CD4-positive, alpha-beta T cell treated with Interleukin-6 for 4 hours (primary cell): ENCODE results near the gene DPEP2.
"Not testable (repeated sequence)": the region's sequence is repeated elsewhere in the genome, so short reads cannot be mapped to it uniquely, and the experiment has no call there.

Experiments
- DNase-seq: peaks from one replicate; pipeline ENCODE4 v3.0.0-alpha.2; 2020; ENCODE audit warnings: mixed read lengths

The DPEP2 gene

GRCh38 chr16:67998779-67999688, at the start of gene DPEP2:
TSS of gene DPEP2 (minus strand) at chr16:67999484. CDS start at chr16:67993212, 6,272 bp downstream.
- peak; percentile 71 for DNase-seq

GRCh38 chr16:68047987-68048386, 48.7 kb upstream of the DPEP2 start:
- DNase-seq = no peak

GRCh38 chr16:68046106-68046505, 46.8 kb upstream of the DPEP2 start:
- no peak for DNase-seq

- no peak for DNase-seq
Observed at GRCh38 chr16:68041783-68042182, 42.5 kb upstream of the DPEP2 start.

GRCh38 chr16:68040506-68041288, 41.4 kb upstream of the DPEP2 start:
- peak; percentile 94 for DNase-seq

GRCh38 chr16:68037841-68038597, 38.7 kb upstream of the DPEP2 start:
- no peak for DNase-seq

- DNase-seq = no peak
Observed at GRCh38 chr16:68035227-68035626, 35.9 kb upstream of the DPEP2 start.

- no peak for DNase-seq
Observed at GRCh38 chr16:68033101-68033500, 33.8 kb upstream of the DPEP2 start.

DNA sequence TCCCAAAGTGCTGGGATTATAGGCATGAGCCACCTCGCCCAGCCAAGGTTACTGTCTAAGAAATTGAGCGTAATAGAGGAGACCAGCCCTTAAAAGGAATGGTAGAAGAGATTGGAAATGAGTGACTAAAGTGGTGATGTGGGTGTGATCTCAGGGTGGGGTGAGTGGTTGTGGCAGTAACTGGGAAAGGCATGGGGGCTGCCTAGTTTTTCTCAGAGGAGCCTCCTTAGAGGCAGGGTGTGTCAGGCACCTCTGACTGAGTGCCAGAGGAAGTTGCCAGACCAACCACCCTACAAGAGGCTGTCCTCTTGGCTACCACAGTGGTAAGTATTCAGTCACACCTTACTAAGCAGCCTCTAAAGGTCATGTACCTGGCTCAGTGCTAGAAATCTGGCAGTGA, 32.7 kb upstream of the DPEP2 start:
- no peak for DNase-seq

DNA sequence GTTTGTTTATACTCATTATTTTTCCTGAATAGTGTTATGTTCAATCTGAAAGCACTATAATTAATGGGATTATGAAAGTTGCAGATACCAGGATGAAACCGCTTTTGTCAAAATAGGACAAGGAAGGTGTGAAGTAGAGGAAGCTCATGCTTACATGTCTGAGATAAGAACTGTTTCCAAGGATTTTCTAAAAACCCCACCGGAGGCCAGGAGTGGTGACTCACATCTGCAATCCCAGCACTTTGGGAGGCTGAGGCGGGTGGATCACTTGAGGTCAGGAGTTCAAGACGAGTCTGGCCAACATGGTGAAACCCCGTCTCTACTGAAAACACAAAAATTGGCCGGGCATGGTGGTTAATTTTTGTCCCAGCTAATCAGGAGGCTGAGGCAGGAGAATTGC, 30.8 kb upstream of the DPEP2 start:
- not testable (repeated sequence) for DNase-seq

DNA sequence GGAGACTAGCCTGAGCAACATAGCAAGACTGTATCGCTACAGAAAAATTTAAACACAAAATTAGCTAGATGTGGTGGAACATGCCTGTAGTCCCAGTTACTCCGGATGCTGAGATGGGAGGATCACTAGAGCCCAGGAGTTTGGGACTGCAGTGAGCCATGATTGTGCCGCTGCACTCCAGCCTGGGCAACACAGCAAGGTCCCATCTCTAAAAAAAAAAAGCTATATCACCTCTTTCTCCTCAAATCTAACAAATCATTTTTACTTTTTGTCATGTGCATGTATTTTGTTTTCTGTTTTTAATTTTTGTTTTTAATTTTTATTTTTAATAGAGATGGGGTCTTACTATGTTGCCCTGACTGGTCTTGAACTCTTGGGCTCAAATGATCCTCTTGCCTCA, 29.7 kb upstream of the DPEP2 start:
- DNase-seq = no peak

- peak; percentile 93 for DNase-seq
Observed at GRCh38 chr16:68022728-68023537, 23.6 kb upstream of the DPEP2 start, which contains the start of the genes DDX28 and DUS2. TSS of gene DDX28 (minus strand) at chr16:68023232. CDS start at chr16:68023202, 30 bp downstream. TSS of gene DUS2 (plus strand) at chr16:68023284. CDS start at chr16:68038024, 14,740 bp downstream.

- DNase-seq = no peak
Observed at GRCh38 chr16:68022278-68022727, 23.0 kb upstream of the DPEP2 start.

GRCh38 chr16:68021490-68021889, 22.2 kb upstream of the DPEP2 start:
- no peak for DNase-seq

- DNase-seq = no peak
Observed at GRCh38 chr16:68019167-68019680, 19.9 kb upstream of the DPEP2 start.

GRCh38 chr16:68015681-68016080, 16.4 kb upstream of the DPEP2 start, which contains the start of gene DPEP2NB:
TSS of gene DPEP2NB (minus strand) at chr16:68015911. CDS start at chr16:68015770, 141 bp downstream.
- DNase-seq = no peak

GRCh38 chr16:68013440-68013839, 14.2 kb upstream of the DPEP2 start:
- no peak for DNase-seq

- not testable (repeated sequence) for DNase-seq
Observed at GRCh38 chr16:68009872-68010271, 10.6 kb upstream of the DPEP2 start.

- no peak for DNase-seq
Observed at GRCh38 chr16:68009157-68009735, 10.0 kb upstream of the DPEP2 start.

DNA sequence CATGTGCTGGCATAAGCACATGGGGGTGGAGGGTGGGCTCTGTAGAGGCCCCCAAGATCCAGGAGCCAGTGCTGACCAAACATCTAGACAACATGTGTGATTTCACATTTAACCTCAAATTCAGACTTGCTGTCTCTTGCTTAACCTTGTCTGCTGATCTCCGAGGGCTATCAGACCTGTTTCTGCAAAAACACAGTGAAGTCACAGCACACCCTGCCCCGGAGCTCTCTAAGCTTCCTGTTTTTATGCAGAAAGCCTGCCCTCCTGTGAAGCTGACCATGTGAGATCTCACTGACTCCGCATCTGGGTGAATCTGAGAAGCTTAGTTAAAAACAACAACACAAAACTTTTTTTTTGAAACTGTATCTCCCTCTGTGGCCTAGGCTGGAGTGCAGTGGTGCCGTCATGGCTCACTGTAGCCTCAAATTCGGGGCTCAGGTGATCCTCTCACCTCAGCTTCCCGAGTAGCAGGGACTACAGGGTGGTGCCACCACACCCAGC, 6.6 kb upstream of the DPEP2 start:
- peak; percentile 76 for DNase-seq

DNA sequence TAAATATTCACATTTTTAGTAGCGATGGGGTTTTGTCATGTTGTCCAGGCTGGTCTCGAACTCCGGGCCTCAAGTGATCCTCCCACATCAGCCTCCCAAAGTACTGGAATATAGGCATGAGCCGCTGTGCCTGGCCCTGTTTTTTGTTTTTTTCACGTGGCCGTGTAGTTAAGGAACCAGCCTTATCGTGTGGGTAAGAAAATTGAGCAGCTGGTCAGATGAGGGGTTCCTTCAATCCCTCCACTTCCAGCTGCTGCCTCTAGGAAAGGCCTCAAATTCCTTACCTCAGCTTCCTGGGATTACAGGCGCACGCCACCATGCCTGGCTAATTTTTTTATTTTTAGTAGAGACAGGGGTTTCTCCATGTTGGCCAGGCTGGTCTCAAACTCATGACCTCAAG, 5.9 kb upstream of the DPEP2 start:
- no peak for DNase-seq
